ENCODE results near the gene GPR26.

Gene GPR26, protein sequence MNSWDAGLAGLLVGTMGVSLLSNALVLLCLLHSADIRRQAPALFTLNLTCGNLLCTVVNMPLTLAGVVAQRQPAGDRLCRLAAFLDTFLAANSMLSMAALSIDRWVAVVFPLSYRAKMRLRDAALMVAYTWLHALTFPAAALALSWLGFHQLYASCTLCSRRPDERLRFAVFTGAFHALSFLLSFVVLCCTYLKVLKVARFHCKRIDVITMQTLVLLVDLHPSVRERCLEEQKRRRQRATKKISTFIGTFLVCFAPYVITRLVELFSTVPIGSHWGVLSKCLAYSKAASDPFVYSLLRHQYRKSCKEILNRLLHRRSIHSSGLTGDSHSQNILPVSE

DNA sequence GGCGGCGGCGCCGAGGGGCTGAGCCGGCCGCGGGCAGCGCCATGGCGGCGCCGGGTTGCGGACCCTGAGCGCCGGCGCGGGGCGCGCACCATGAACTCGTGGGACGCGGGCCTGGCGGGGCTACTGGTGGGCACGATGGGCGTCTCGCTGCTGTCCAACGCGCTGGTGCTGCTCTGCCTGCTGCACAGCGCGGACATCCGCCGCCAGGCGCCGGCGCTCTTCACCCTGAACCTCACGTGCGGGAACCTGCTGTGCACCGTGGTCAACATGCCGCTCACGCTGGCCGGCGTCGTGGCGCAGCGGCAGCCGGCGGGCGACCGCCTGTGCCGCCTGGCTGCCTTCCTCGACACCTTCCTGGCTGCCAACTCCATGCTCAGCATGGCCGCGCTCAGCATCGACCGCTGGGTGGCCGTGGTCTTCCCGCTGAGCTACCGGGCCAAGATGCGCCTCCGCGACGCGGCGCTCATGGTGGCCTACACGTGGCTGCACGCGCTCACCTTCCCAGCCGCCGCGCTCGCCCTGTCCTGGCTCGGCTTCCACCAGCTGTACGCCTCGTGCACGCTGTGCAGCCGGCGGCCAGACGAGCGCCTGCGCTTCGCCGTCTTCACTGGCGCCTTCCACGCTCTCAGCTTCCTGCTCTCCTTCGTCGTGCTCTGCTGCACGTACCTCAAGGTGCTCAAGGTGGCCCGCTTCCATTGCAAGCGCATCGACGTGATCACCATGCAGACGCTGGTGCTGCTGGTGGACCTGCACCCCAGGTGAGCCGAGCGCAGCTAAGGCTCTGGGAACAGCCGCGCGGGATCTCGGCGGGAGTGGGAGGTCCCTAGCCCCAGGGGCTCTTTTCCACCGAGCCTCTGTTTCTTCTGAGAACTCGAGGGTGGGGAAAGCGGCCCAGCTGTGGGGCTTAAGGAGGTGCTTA lies at the start of gene GPR26:
GPR26 (plus strand) TSS at position 38 of the 919 bp plus-strand sequence; CDS start at position 91, 53 bp downstream.
- DNase-seq: no peak

DNA sequence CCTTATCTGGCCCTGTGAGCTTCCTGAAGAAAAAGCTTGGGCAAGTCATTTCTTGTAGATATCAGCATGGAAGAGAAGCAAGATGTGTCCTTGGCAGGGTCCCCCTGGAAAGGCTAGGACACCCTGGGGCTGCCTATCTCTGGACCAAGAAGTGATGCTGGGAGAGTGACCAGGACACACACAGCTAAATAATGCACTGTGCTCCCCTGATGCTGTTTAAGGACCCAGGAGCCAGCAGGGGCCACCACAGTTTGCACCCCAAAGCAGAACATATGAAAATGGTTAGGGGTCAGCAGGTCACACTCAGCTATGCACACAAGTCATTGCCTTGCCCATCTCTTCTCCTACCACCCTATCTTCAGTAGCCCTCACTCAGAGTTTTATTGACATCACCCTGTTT lies 47.9 kb upstream of the GPR26 start:
- no peak for DNase-seq

DNA sequence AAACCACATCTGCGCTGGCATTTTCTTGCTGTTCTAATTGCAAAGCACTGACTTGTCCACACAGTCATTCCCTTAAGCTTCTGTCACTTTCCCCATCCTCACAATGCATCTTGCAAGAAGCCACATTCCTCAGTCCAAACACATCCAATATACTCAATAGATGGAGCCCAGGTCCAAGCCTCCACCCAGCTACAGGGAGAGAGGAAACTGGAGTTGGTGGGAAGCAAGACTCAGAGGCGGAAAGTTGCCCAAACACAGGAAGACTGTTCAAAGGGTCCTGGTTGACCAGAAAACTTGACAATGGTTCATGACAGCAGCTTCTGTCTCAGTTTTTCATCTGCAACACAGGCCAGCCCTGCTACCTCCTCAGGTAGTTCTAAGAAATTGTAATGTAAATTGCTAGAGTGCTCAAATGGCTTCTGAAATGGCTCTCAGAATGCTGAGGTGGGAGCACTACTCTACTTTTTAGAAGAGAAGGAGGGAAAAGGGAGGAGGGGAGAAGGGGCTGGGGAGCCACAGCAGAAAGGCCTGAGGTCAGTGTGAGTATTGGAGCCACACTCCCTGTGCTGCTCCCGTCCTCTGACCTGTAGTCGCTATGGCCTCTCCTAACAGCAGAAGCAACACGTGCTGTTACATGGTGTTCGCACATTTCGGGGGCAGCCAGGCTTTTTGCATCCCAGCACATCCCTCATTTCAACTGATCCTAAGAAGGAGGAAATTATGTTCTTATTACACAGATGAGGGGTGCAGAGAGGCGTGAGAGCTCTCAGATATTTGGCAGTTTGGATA lies 46.9 kb upstream of the GPR26 start:
- DNase-seq: no peak

DNA sequence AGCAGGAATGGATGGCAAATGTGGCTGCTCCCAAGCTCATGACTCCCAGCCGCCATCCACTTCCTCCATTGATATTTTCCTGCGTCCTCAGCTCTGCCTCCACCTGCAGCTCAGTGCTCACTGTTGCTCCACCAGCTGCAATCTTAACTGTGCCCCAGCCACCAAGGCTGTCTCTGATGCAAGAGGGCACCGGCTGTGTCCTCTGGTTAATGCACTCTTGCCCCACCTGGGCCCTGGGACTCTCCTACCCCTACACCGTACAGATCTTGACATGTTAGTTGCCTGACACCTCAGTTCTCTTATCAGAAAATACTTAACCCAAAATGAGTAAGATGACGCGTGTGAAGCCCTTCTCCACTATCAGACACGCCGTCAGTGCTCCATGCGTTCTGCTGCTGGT lies 45.5 kb upstream of the GPR26 start:
- no peak for DNase-seq

DNA sequence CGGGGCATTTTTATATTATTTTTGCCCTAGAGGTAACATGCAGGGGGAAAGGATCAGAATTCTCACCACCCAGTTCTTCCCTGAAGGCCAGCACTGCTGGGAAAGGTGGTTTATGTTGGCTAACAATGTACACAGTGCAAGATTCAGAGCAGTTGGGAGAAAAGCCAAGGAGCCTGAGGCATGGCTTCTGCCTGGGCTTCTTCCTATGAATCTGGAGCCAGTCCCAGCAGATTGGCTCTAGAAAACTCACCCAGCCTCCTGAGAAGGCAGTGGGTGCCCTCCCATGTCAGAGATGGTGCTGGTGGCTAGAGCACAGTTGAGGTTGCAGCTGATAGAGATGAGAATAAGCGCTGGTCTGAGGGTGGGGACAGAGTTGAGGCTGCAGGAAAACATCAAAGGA lies 44.7 kb upstream of the GPR26 start:
- DNase-seq: no peak

DNA sequence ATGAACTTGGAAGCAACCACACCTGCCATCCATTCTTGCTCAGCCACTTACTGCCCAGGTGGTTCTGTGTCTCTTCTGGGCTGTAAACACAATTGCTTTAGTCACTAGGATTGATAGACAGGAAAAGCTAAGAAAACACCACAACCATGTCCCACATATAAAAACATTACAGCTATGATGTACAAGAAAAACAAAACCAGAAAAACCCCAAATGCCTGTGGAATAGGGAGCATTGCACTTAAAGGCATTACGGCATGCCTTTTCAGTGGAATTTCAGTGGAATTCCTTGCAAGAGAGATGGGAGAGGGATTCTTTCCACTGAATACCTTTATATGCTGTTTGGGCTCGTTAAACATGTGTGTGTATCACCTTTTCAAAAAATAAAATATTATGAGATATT lies 44.2 kb upstream of the GPR26 start:
- no peak for DNase-seq

DNA sequence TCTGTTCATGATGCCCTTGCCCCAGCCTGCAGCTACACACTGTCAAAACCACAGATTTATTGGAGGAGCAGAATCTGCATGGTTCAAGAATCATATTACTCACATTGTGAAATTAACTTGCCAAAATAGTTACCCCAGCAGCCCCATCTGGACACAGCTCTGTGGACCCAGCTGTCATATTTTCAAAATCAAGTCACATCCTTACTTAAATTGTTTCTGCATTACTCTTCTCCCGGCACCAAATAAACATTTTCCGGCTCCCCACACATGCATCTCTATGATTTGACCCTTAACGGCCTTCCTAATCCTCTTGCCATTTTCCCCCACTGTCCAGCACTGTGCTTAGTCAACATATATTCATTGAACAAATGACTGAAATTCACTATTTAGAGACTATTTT lies 43.8 kb upstream of the GPR26 start:
- no peak for DNase-seq

DNA sequence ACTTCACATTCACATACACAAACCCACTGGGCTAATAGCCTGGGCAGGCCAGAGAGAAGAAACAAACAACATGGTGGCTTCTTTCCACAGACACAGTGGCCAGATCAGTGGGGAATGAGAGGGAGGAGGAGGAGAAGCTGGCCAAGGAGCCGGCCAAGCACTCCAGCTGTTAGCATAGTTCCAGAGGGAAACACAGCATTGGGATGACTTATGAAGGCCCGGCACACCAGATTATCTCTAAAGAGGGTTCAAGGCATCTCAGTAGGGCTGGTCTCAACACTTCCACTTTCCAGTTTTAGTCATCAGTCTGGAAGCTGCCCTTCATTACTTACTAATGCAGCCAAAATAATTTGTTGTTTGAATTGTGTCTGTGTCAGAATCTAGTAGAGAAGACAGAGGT lies 42.1 kb upstream of the GPR26 start:
- no peak for DNase-seq

DNA sequence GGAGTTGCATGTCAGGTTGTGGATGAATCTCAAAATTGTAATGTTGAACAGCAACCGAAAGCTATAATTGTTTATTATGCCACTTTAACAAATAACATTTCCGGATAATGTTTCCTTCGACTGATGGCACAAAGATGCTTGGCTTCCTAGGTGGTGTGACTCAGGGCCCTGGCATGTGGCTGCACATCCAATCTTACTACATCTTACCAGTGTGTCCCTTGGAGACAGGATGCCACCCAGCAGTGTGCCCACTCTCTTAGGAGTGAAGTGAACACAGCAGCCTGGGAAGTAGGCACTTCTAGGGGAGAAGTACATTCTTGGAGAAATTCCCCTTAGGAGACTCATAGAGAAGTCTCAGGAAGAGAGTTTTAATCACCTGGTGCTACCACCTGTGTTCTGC lies 33.0 kb upstream of the GPR26 start:
- DNase-seq: no peak

DNA sequence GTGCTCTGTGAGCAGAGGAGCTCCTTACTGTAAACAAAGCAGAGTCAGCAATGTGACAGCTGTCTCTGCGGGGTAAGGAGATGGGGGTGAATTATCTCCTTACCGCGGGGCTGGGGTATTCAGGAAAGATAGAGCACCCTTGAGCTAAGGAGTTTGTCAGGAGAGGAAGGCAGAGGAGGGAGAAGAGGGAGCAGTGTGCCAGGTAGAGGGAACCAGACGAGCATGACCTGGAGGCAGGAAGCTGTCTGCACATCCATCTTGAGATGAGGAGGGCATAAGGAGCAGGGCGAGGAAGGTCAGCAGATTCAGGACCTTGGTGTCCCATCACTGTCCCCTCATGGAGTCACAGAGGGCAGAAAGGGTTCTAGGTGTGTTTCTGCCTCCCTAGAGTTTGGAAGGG lies 32.5 kb upstream of the GPR26 start:
- DNase-seq: no peak

DNA sequence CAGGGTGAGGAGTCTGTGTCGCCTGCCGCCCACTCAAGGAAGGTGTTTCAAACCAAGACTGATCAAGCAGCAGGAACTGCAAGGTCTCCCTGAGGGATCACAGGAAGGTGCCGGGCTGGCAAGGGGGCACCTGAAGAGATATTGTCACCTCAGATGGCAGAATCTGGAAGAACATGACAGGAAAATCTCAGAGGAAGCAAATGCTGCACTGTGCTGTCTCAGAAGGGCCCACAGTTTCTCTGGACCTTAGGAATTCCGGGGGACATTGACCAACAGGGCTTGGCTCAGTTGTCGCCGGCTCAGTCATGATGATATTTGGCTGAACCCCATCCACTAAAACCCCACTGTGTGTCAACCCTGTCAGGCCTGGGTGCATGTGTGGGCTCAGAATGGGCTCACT lies 31.9 kb upstream of the GPR26 start:
- no peak for DNase-seq

DNA sequence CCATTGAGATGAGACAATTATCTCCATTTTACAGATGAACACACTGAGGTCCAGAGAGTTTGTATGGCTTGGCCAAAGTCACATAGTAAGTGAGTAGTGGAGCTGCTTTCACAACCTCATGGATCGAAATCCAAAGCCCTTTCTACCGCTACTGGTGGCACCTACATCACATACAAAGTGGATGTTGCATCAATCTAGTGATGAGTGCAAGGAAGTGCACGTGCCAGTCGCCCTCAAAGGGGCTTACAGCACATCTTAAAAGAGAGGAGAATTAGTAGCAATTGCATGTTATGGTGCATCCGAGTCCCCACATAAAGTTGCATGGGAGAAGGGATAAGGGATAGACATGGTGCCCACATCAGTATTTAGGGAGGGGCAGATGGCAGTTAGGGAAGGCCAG lies 31.0 kb upstream of the GPR26 start:
- DNase-seq: no peak

DNA sequence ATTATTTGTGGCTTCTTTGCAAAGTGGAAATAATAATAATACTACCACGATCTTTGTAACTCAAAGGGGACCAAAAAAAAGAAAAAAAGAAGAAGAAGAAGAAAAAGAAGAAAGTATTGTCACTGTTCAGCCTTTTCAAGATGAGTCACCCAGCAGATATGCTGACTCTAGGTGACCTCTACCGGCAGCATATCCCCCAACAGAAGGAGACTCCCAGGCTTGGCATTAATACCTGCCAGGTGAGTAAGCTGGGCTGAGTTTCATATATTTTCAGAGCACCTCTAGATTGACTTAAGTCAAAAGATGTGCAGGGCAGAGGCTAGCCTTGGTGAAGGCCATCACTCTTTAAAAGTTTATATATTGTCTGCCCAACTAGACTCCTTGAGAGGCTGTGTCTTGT lies 30.4 kb upstream of the GPR26 start:
- DNase-seq: no peak

DNA sequence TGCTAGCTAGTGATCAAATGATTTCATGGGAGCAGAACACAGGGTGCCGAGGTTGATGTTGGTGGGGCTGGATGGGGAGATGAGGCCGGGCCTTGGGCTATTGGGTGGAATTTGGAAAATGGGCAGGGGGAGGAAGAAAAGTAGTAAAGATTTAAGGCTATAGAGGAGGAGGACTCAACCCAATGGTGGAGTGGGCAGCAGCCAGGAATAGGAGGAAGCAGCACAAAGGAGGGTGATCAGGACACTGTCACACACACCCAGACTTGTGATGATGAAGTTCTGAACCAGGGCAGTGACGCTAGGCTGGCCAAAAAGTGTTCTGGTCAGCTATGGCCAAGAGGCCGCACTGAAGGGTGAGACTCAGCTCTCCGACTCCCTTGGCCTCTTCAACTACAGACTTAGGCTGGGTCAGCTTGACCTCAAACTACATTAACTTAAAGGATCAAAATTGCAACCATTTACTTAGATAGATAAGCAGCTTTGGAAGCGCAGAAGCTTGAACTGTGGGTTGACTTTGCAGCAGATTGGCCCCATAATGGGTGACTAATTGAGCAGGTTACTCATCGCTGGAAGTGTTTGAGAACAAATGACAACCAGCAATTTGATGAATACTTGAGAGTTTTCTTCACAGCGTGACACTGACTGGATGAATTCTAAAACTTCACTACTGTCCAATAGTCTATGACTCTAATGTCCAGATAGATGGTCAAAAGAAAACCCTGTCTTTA lies 29.4 kb upstream of the GPR26 start:
- no peak for DNase-seq

DNA sequence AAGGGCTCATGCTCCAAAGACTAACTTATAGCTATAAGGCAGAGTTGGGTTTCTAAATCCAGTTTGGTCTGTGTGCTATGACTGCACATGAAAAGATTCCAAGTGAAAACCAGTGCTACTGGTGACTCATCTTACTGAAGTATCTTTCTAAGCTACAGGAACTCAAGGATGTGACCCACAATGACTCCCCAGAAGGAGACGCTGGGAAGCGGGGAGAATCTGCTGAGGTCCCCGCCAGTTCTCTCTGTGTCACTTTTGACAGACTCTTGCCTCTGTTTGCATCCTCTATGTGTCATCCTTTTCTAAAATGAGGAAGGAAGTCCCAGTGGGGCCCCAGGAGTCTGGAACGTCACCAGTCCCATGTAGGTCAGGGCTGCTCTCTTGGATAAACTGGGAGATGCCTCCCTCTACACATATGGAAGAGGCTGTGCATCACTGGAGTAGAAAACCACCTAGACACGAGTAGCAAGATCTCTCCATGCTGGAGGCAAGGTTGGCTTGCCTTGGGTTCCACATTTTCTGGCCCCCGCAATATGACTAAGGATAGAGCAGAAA lies 28.8 kb upstream of the GPR26 start:
- DNase-seq: no peak

DNA sequence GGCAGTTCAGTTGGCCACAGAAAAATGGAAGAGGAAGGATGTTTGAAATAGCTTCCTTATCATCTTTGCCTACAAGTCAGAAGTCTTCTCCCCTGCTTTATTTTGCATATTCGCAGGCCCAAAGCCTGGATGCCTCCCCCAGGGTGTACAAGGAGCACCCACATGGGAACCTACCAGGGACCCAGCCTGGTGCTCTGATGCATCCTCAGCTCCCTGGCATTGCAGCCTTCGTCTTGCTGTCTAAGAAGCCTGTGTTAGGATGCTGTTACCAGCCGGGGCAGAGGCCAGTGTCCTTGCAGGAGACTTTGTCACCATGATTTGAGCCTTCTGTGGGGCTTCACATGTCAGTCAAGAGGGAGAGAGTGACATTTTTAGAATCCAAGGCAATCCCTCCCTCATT lies 27.0 kb upstream of the GPR26 start:
- no peak for DNase-seq

DNA sequence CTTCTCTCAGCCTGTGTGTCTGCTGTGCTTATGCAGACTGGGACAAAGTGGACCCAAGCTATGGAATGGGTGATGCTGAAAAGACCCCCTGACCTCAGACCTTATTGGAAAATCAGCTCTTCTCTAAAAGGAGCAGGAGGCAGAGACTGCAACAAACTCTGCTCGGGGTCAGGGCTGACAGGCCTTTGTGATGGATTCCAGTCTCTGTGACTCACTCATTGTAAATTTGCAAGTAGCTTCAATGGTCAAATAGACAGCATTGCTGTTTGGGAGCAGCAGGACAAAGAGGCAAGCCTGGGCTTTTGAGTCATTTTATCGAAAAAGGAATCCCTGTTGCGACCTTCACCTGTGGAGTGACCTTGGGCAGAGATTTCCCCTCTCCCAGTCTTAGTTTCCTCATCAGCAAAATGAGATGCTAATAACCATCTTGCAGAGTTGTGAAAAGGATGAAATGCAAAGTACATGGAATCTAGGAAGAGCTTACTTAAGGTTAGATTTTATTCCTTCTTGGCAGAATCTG lies 26.1 kb upstream of the GPR26 start:
- DNase-seq: no peak

DNA sequence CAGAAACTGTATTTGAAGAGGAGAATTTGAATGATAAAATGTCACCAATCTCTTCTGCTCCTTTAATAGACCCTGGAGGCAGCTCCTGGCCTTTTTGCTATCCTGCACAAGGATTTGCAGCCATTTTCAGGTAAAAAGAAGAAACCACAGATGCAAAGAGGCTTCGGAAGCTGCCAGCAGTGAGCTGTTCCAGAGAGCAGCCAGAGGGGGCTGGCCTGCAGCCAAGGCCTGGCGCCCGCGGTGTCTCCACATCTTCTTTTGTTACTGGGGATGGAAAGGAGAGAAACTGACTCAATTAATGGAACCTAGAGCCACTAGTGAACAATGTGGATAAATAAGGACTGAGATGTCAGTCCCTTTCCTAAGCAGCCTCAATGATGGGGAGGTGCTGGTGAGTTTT lies 23.9 kb upstream of the GPR26 start:
- DNase-seq: no peak

DNA sequence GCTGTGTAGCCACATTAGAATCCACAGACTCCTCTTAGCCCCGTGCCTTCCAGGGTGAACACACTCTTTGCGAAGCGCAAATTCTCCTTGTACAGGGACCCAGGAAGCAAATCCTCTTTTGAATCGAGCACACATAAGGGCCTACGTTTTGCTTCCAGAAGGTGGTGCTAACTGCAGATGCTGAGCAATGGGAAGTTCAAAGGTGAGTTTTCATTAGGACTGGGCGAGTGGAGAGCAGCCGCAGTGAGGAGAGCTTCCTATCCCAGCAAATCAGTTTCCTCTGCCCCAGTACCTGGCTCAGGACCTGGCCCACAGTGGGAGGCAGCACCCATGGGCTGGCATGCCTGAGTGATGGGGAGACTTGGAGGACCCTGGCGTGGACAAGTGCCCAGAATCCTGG lies 23.5 kb upstream of the GPR26 start:
- DNase-seq: no peak

DNA sequence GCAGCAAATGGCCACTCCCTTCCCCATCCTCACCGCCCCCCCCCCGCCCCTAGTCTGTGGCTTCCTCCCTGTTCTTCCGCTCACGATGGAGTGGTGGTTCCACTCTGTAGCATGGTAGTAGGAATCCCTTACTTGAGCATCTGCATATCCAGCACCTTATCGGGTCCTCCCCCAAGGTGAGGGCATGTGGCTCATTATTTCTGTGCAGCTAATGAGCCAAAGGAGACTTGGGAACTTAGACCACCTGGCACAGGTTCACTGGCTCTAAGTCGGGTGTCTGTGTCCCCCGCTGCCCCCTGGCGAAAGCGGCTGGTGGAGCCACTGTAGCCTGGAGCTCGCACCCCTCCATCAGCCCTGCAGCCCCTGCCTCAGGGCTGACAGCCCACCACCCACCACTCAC lies 22.8 kb upstream of the GPR26 start:
- DNase-seq: no peak

DNA sequence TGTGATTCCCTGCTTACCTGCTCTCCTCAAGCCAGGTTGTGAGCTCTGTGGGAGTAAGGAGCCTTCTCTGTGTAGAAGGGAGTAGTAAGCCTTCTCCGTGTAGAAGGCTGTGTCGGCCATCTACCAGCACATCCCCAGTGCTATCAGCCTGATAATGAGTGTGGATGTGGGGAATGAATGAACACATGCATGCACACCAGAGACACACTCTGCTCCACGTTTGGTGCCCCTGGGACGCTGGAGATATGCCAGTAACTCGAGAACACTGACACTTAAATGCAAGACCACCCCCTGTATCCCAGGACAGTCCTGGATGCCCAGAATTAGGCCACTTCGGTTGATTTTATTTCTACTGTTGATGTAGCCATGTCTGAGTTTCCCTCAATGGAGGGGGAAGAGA lies 21.1 kb upstream of the GPR26 start:
- no peak for DNase-seq

DNA sequence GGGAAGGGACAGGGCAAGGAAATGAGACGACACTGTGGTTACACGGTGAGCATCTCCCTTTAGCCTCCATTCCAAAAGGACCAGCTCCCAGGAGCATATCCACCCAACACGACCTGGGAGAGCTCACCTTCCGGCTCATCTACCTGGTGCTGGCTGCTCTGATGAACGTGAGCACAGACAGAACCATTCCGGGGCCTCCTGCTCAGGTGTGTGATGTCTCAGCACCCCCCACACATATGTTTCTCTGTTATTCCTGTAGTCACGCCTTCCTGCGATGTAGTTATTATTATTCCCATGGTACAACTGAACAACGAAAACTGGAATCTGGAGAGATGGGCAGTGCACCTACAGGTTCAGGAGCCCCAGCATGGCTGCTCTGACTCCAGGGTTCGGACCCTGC lies 20.5 kb upstream of the GPR26 start:
- no peak for DNase-seq

All from CD4-positive, alpha-beta T cell treated with Interleukin-12 subunit alpha and Interleukin-12 subunit beta, for 1 hour (primary cell).